SW 1271 (cell line): ENCODE data around the gene RBPMS2.

Source experiments
- DNase-seq, 2 experiments: peaks; one replicate each; lab custom pipeline; 2025; lab: John Stamatoyannopoulos, UW

Gene RBPMS2

DNA sequence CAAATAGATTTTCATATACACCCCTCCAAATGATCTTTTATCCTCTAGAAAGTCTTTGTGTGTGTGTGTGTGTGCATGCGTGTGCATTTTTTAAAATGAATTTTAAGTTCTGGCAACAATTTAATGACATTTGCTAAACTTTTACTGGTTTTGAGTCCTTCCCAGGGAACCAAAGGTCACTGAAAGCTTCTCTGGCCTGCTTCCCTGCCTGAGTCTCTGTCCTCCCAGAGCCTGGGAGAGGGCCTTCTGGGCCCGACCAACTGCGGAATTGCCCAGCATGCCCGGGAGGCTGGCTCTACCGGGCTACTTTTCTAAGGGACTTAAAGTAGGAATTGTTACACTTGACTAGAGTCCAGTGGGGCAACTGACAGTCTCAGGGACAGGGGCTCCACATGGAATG is 7.4 kb upstream of the RBPMS2 start:
- no peak for DNase-seq

- no peak for DNase-seq
Observed at GRCh38 chr15:64781299-64781698, 5.9 kb upstream of the RBPMS2 start.

- DNase-seq, result no peak
Observed at GRCh38 chr15:64780600-64781156, 5.3 kb upstream of the RBPMS2 start.

GRCh38 chr15:64779630-64780029 is 4.2 kb upstream of the RBPMS2 start:
- no peak for DNase-seq

DNA sequence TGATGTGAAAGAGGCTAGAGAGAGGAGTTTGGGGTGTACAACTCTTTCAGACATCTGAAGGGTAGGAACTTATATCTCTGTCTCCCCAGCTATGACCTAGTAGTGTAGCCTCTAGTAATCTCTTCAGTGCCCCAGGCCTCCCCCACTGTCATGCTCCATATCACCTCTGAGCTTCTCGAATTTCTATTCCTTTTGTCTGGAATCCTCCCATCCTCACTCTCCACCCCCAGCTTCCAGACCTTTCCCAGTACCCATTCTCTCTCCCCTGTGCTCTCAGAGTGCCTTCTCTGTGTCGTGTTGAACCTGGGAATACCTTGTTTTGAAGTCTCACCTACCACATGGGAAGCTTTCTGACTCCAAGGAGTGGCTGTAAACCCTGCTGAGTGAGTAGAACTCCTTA is 3.6 kb upstream of the RBPMS2 start:
- DNase-seq, result no peak

- DNase-seq, result no peak
Observed at GRCh38 chr15:64776402-64776786, 1.0 kb upstream of the RBPMS2 start.

GRCh38 chr15:64774629-64775493 is 528 bp downstream of the RBPMS2 start:
- no peak for DNase-seq

DNA sequence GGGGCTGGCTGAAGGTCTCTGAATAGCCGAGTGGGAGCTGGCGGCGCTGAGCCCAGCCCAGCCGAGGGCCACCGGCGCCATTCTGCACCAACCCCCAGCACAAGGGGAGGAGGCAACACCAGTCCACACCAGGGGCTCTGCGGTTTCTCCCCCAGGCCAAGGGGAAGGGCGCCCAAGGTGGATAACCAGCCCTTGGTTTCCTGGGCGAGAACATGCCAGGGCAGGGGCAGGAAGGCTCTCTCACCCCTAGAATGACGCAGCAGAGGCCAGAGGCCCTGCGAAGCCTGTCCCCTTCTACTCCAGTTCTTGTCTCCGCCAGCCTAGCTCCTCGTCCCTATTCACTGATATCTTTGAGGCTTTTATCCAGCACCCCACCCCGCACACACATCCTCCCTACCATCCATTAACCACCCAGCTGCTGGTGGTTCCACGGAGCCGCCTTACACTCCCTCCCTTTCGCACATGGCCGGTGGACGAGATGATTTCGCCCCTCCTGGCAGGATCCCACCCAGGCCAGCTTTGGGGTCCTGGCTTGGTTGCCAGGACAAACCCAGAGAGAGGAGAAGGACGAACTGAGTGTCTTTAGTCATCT is 1.3 kb downstream of the RBPMS2 start:
- no peak for DNase-seq

- DNase-seq, result no peak
Observed at GRCh38 chr15:64773606-64774005, 1.8 kb downstream of the RBPMS2 start.

DNA sequence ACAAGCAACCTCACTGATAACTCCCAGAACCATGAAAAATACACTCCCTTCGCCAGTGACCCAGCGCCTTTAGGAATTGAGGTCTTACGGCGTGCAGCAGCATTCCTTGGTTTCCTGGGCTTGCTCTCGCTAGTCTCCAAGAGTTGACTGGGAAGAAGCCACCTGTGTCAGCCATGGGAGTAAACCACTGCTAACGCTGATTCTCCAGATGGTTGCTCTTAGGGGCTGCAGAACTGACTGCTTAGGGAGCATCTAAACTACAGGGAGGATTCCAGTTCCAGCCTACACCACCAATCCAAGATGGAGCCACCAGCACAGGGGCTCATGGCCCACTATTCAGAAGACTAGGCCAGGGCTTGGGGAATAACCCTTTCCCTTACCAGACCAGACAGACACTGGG is 2.4 kb downstream of the RBPMS2 start:
- no peak for DNase-seq

- no peak for DNase-seq
Observed at GRCh38 chr15:64772488-64772887, 2.9 kb downstream of the RBPMS2 start.

DNA sequence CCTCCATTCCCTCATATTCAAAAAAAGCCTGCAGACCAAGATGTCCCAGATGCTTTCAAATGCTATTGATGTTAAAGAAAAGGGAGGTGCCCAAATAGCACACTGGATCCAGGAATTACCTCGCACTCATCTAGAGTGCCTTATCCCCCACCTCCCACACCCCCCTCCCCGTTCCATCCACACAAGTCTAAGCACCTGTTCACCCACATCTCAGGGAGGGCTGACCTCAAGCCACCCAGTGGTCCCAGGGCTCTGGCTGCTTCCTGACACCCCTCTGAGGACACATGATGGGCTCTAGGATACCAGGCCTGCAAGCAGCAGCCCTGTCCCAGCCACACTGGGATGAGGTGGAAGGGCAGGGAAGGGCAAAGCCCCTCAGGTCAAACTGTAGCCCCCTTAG is 4.8 kb downstream of the RBPMS2 start:
- DNase-seq, result no peak

DNA sequence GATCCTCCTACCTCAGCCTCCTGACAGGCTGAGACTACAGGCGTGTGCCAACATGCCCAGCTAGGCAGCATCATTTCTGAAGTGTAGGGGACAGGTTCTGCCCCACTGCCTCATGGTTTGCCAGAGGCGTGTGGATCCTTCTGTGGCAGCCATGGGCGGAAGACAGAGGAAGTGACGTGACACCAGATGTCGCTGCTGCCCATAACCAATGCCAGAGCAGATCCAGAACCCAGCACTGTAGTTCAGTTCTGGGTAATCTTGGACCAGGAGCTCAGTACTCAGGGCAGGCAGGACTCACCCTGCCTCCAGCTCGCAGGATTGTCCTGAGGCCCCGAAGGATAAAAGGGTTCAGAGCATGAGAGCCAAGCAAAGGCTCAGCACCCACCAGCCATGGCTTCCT is 8.2 kb downstream of the RBPMS2 start:
- DNase-seq, result no peak

- no peak for DNase-seq
Observed at GRCh38 chr15:64766058-64766457, 9.3 kb downstream of the RBPMS2 start.

GRCh38 chr15:64763874-64764273 is 11.5 kb downstream of the RBPMS2 start:
- DNase-seq, result no peak

- DNase-seq, result no peak
Observed at GRCh38 chr15:64763462-64763861, 11.9 kb downstream of the RBPMS2 start.

- DNase-seq, result no peak
Observed at GRCh38 chr15:64763021-64763420, 12.4 kb downstream of the RBPMS2 start.

DNA sequence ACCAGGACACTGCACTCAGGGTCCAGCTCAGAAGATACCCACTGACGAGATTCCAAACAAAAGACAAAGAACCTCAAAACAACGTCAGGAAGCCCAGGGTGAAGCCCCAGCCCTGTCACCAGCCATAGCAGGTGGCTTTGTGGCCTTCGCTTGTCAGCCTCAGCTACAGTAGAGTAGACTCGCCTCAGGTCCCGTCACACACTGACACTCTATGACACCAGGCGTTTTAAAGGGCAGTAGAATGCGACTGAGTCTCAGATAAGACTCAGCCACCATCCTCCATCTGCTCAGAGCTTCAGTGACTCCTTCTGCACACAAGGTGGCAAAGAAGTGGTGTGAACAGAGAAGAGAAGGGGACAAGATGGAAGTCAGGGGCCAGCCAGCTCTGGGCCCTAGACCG is 12.8 kb downstream of the RBPMS2 start:
- DNase-seq, result no peak

- no peak for DNase-seq
Observed at GRCh38 chr15:64761156-64761555, 14.2 kb downstream of the RBPMS2 start.

DNA sequence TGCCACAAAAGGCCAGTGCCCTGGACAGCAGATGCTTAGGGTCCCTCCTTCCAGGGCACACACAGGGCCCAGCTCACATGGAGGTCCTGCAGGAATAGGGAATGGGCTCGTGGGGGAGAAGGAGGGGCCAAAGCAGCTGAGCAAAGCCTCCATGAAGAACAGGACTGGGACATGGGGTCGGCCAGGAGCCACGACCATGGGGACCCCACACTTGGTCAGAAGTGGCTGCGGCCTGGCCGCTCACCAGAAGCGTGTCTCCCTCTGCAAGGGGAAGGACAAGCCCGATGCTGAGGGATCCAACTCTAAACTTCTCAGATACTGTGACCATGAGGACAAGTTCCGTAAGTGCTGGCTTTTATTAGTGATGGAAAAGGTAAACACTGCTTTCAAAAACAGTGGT is 15.3 kb downstream of the RBPMS2 start:
- DNase-seq, result no peak

GRCh38 chr15:64755427-64755940 is 19.9 kb downstream of the RBPMS2 start:
- no peak for DNase-seq

DNA sequence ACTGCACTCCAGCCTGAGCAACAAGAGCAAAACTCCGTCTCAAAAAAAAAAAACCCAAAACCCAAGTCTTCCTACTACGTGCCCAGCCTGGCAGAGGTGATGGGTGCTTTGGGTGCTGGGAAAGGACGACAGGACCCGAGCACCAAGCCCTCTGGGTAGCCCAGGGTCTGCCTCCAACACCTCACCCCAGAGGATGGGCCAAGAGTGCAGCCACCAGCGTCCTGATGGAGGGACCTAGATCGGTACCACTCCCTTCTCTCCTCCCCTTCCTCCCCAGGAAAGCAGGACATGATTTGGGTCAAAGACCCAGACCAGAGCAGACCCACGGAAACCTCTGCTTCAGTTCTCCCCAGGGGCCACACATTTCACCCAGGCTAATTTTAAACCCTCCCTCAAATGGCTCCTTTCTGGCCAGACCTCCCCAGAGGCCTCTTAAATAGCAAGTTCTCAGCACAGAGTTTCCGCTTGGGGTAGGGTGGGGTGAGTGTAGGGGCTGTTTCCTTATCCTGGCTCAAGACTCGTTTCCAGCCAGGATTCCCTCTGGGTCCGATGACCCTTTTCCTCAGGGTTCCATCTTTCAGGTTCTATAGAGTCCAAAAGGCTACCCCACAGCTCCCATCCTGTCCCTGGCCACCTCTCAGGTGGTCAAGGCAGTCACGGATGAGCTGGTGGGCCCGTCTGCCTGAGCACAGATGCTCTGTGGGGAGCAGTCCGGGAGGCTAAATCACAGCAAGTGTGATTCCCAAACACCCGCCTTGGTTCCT is 20.5 kb downstream of the RBPMS2 start:
- DNase-seq, result no peak
